Loucy (cell line): ENCODE results near the gene LRWD1.
"Not testable (repeated sequence)": the region's sequence is repeated elsewhere in the genome, so short reads cannot be mapped to it uniquely, and the experiment has no call there.

Source experiments
- CTCF ChIP-seq: fragments of 200-600 bp; sonication (generic); conservative IDR thresholded peaks from 2 replicates; pipeline ENCODE4 v1.5.1; 2014; ENCODE audit warnings: mild to moderate bottlenecking, antibody characterized with exemption, low read length
- EZH2phosphoT487 ChIP-seq: fragments of 200-600 bp; IDR thresholded peaks from 2 replicates; pipeline ENCODE4 v1.6.1; 2018; ENCODE audit warnings: antibody characterized with exemption, mild to moderate bottlenecking, moderate library complexity, borderline replicate concordance

GRCh38 chr7:102478314-102479208 lies 13.8 kb downstream of the LRWD1 start, which contains the start of gene POLR2J:
- TF ChIP-seq CTCF = 0 out of 2 replicates have a peak, but pooled peaks have one; percentile 12
- TF ChIP-seq EZH2phosphoT487 = not testable (repeated sequence)
